Measurements from ENCODE around the gene ARHGAP45. TPM values are rescaled to one million over a fixed set of nuclear protein-coding genes. Genes with fewer than 3 reads are reported as not detected.

The ARHGAP45 gene
- total and polyA plus RNA-seq, 12 donors, result 1.6 to 75.4 (median 30.9) TPM

DNA sequence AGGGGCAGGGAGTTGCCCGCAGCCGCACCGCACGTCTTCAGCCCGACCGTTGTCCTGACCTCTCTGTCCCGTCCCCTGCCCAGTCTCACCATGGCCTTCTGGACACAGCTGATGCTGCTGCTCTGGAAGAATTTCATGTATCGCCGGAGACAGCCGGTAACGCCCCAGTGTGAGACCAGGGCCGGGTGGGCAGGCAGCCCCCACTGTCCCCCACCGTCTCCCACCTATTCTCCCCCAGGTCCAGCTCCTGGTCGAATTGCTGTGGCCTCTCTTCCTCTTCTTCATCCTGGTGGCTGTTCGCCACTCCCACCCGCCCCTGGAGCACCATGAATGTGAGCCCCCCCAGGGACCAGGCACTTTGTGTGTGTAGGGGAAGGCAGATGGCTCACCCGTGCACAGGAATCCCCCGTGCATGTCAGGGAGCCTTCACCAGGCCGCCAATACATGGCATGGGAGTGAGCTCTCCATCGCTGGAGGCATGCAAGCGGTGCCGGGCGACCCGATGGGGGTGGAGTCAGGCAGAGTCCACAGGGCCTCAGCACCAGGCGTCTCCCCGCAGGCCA is 25.6 kb upstream of the ARHGAP45 start:
- Histone ChIP-seq H3K4me3 (peak overlapping the region in 1 of 4 donors; percentile 51), H3K36me3 (replicated peaks in 1 of 2) (peaks cover 0 to 14% of the 10 kb centered on the region in 2 donors), H3K27me3 (no peaks in the 10 kb centered on the region), H3K27ac (peak overlapping the region in 1 of 5 donors; percentile 49), H3K9me3 (replicated peaks in 1 of 3) (no peaks in the 10 kb centered on the region), H3K4me1 (replicated peaks in 1 of 2) (peaks cover 7 to 28% of the 10 kb centered on the region in 2 donors)
- DNase-seq, result no peak
- 18 to 43% (median 30%) methylated on average over 11 to 26 of the region's 26 CpGs for WGBS, 4 donors
- intact Hi-C loops (cut with DNase I), result no loop called here
- no peak for TF ChIP-seq POLR2A (IDR thresholded peaks at IDR 0.05)
- TF ChIP-seq, protein P1, sequence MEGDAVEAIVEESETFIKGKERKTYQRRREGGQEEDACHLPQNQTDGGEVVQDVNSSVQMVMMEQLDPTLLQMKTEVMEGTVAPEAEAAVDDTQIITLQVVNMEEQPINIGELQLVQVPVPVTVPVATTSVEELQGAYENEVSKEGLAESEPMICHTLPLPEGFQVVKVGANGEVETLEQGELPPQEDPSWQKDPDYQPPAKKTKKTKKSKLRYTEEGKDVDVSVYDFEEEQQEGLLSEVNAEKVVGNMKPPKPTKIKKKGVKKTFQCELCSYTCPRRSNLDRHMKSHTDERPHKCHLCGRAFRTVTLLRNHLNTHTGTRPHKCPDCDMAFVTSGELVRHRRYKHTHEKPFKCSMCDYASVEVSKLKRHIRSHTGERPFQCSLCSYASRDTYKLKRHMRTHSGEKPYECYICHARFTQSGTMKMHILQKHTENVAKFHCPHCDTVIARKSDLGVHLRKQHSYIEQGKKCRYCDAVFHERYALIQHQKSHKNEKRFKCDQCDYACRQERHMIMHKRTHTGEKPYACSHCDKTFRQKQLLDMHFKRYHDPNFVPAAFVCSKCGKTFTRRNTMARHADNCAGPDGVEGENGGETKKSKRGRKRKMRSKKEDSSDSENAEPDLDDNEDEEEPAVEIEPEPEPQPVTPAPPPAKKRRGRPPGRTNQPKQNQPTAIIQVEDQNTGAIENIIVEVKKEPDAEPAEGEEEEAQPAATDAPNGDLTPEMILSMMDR (IDR thresholded peaks at IDR 0.05), result no peak

- H3K4me1 ChIP-seq (replicated peaks in 1 of 2), result peaks cover 7 to 28% of the 10 kb centered on the region in 2 donors
- DNase-seq, result no peak
- H3K4me3 ChIP-seq, result no peak overlapping the region
- 64 to 77% (median 70%) methylated on average over 9 to 43 of the region's 43 CpGs for WGBS, 4 donors
- H3K27ac ChIP-seq, result no peak overlapping the region
- no peaks in the 10 kb centered on the region for H3K9me3 ChIP-seq (replicated peaks in 1 of 3)
- no peak for TF ChIP-seq POLR2A (IDR thresholded peaks at IDR 0.05)
- TF ChIP-seq, protein P1 (IDR thresholded peaks at IDR 0.05), result no peak
- no peaks in the 10 kb centered on the region for H3K27me3 ChIP-seq
- H3K36me3 ChIP-seq (replicated peaks in 1 of 2), result peaks cover 0 to 7% of the 10 kb centered on the region in 2 donors
- intact Hi-C loops (cut with DNase I), result no loop called here
These were observed 24.9 kb upstream of the ARHGAP45 start for GRCh38 chr19:1041835-1042685.

- Histone ChIP-seq H3K27me3 (no peaks in the 10 kb centered on the region), H3K36me3 (replicated peaks in 1 of 2) (no peaks in the 10 kb centered on the region), H3K4me3 (no peak overlapping the region), H3K9me3 (replicated peaks in 1 of 3) (no peaks in the 10 kb centered on the region), H3K27ac (no peak overlapping the region), H3K4me1 (replicated peaks in 1 of 2) (peaks cover 7 to 28% of the 10 kb centered on the region in 2 donors)
- 62 to 74% (median 69%) methylated on average over 7 to 23 of the region's 23 CpGs; no CpG with 5 or more reads in 1 of the 4 donors for WGBS, 4 donors
- TF ChIP-seq, protein P1 (IDR thresholded peaks at IDR 0.05), result no peak
- TF ChIP-seq POLR2A (IDR thresholded peaks at IDR 0.05), result no peak
- no peak for DNase-seq
- intact Hi-C loops (cut with DNase I), result no loop called here
These were observed 24.1 kb upstream of the ARHGAP45 start for GRCh38 chr19:1042689-1043511.

GRCh38 chr19:1045247-1045603 is 21.7 kb upstream of the ARHGAP45 start:
- no peaks in the 10 kb centered on the region for H3K27me3 ChIP-seq
- H3K36me3 ChIP-seq (replicated peaks in 1 of 2), result no peaks in the 10 kb centered on the region
- H3K4me3 ChIP-seq, result no peak overlapping the region
- TF ChIP-seq POLR2A (IDR thresholded peaks at IDR 0.05), result no peak
- TF ChIP-seq, protein P1 (IDR thresholded peaks at IDR 0.05), result no peak
- intact Hi-C loops (cut with DNase I), result no loop called here
- WGBS, 4 donors, result 76 to 82% (median 78%) methylated on average over 7 to 10 of the region's 10 CpGs
- no peak overlapping the region for H3K27ac ChIP-seq
- H3K4me1 ChIP-seq (replicated peaks in 1 of 2), result peaks cover 7 to 16% of the 10 kb centered on the region in 2 donors
- H3K9me3 ChIP-seq (replicated peaks in 1 of 3), result no peaks in the 10 kb centered on the region
- peak in 1 of 7 donors; percentile 20 for DNase-seq
